22Rv1 (cell line): Measurements from ENCODE around the gene ROR1.

ENCODE experiments used
- H3K27ac ChIP-seq: fragments of 450-650 bp; 2 replicates; pipeline ENCODE4 v1.5.1; 2017
- CTCF ChIP-seq: fragments of 450-650 bp; IDR thresholded peaks from 2 replicates; pipeline ENCODE4 v1.5.1; 2017; ENCODE audit warnings: mild to moderate bottlenecking
- ZFX ChIP-seq: fragments of 450-650 bp; IDR thresholded peaks from 2 replicates; pipeline ENCODE4 v1.6.1; 2017; ENCODE audit warnings: antibody characterized with exemption, borderline replicate concordance

Gene ROR1

GRCh38 chr1:63936276-63936675 lies 162.5 kb downstream of the ROR1 start:
- H3K27ac ChIP-seq, result no peak overlapping the region
- TF ChIP-seq ZFX, result no peak
- no peak for TF ChIP-seq CTCF

GRCh38 chr1:63936801-63937200 lies 163.0 kb downstream of the ROR1 start:
- H3K27ac ChIP-seq, result no peak overlapping the region
- no peak for TF ChIP-seq CTCF
- no peak for TF ChIP-seq ZFX

GRCh38 chr1:63937461-63938022 lies 163.7 kb downstream of the ROR1 start:
- TF ChIP-seq CTCF, result no peak
- no peak for TF ChIP-seq ZFX

GRCh38 chr1:63940440-63940839 lies 166.6 kb downstream of the ROR1 start:
- no peak overlapping the region for H3K27ac ChIP-seq
- no peak for TF ChIP-seq ZFX
- no peak for TF ChIP-seq CTCF

More at GRCh38 chr1:63937461-63938022, 163.7 kb downstream of the ROR1 start:
- no peak overlapping the region for H3K27ac ChIP-seq

- TF ChIP-seq ZFX (no peak), CTCF (no peak)
- H3K27ac ChIP-seq, result no peak overlapping the region
These were observed 169.6 kb downstream of the ROR1 start for GRCh38 chr1:63943393-63943792.

- no peak overlapping the region for H3K27ac ChIP-seq
- no peak for TF ChIP-seq CTCF
These were observed 172.1 kb downstream of the ROR1 start for GRCh38 chr1:63945943-63946342.

- no peak for TF ChIP-seq CTCF
- TF ChIP-seq ZFX, result no peak
- H3K27ac ChIP-seq, result no peak overlapping the region
These were observed 173.2 kb downstream of the ROR1 start for GRCh38 chr1:63946866-63947491.
